Measurements from ENCODE around the gene MTM1.
A peak's percentile ranks its signal among the peaks of the same experiment; 100 is the strongest.

MTM1 gene

GRCh38 chrX:150676221-150676620, 107.8 kb downstream of the MTM1 start:
- no peak for DNase-seq (ENCODE audit: low spot score)

GRCh38 chrX:150680974-150681373, 112.6 kb downstream of the MTM1 start:
- no peak for DNase-seq (ENCODE audit: low spot score)

GRCh38 chrX:150683112-150683511, 114.7 kb downstream of the MTM1 start:
- no peak for DNase-seq (ENCODE audit: low spot score)

- peak; percentile 25 for DNase-seq (ENCODE audit: low spot score)
These were observed 115.2 kb downstream of the MTM1 start for GRCh38 chrX:150683536-150684146.

GRCh38 chrX:150688911-150689451, 120.6 kb downstream of the MTM1 start:
- peak; percentile 71 for DNase-seq (ENCODE audit: low spot score)

GRCh38 chrX:150690126-150690525, 121.7 kb downstream of the MTM1 start:
- DNase-seq (ENCODE audit: low spot score): peak; percentile 68

- DNase-seq (ENCODE audit: low spot score): no peak
These were observed 123.9 kb downstream of the MTM1 start for GRCh38 chrX:150692296-150692695.

- peak; percentile 46 for DNase-seq (ENCODE audit: low spot score)
These were observed 124.7 kb downstream of the MTM1 start, which contains the start of gene MTMR1 for GRCh38 chrX:150692831-150693724. Gene MTMR1, plus strand, starts transcription at chrX:150693396. Its CDS starts 135 bp downstream, at chrX:150693531.

GRCh38 chrX:150693725-150694574, 125.5 kb downstream of the MTM1 start:
- DNase-seq (ENCODE audit: low spot score): peak; percentile 61

GRCh38 chrX:150694738-150695410, 126.5 kb downstream of the MTM1 start:
- DNase-seq (ENCODE audit: low spot score): no peak

GRCh38 chrX:150696331-150696730, 127.9 kb downstream of the MTM1 start:
- DNase-seq (ENCODE audit: low spot score): no peak

GRCh38 chrX:150696866-150697265, 128.4 kb downstream of the MTM1 start:
- DNase-seq (ENCODE audit: low spot score): no peak

- DNase-seq (ENCODE audit: low spot score): no peak
These were observed 129.2 kb downstream of the MTM1 start for GRCh38 chrX:150697641-150698040.

GRCh38 chrX:150698981-150699380, 130.6 kb downstream of the MTM1 start:
- no peak for DNase-seq (ENCODE audit: low spot score)

GRCh38 chrX:150700107-150700506, 131.7 kb downstream of the MTM1 start:
- DNase-seq (ENCODE audit: low spot score): no peak

GRCh38 chrX:150701377-150701776, 133.0 kb downstream of the MTM1 start:
- no peak for DNase-seq (ENCODE audit: low spot score)

GRCh38 chrX:150702966-150703694, 134.7 kb downstream of the MTM1 start:
- no peak for DNase-seq (ENCODE audit: low spot score)

- no peak for DNase-seq (ENCODE audit: low spot score)
These were observed 135.2 kb downstream of the MTM1 start for GRCh38 chrX:150703695-150703974.

GRCh38 chrX:150704030-150704613, 135.7 kb downstream of the MTM1 start:
- DNase-seq (ENCODE audit: low spot score): no peak

GRCh38 chrX:150712619-150713018, 144.2 kb downstream of the MTM1 start:
- no peak for DNase-seq (ENCODE audit: low spot score)

GRCh38 chrX:150715184-150715583, 146.8 kb downstream of the MTM1 start:
- no peak for DNase-seq (ENCODE audit: low spot score)
